HG02588 (cell line): ENCODE measurements around the gene SNRNP70.
A peak's percentile ranks its signal among the peaks of the same experiment; 100 is the strongest.

Experiments
- ATAC-seq: cut with Tn5 transposase; IDR thresholded peaks from one replicate; pipeline ENCODE4 v1.9.1; 2021; ENCODE audit warnings: mild to moderate bottlenecking, moderate library complexity; ENCODE audit not compliant: unreplicated experiment

SNRNP70 gene

DNA sequence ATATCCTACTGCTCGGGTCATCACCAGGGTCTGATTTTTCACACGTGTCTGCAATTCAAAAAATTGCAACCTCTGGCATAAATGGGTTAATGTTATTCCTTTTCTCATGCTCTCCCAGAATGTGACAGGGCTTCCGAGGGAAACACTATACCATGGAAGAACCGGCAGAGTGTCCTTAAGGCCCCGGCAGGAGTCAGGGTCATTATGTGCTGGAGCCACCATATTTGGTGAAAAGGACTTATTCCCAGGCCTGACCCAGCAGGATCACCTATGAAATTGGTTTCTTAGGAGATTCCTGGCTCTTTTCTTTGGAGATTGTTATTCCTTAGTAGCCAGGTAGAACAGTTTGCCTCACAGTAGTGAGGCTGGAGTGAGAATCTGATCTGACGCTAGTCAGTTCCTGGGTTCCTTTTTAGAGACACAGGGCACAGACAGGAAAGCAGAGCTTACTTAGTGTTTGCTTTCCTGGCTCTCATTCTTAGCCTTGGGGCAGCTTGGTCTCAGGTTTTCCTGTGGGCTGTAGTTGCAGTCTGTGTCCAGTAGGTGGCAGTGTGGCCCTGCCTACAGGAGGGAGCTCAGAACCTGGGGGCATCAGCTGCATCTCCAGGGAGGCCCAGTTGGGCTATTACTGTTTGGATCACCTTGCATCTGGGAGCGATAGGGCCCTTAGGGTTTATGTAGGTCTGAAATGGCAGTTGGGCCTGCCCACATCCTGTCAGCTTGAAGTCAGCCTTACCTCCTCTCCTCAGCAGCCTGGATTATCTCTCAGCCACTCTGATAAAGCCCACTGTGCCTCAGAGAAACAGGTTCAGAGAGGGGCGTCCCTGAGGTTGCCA, 12.4 kb downstream of the SNRNP70 start:
- no peak for ATAC-seq

DNA sequence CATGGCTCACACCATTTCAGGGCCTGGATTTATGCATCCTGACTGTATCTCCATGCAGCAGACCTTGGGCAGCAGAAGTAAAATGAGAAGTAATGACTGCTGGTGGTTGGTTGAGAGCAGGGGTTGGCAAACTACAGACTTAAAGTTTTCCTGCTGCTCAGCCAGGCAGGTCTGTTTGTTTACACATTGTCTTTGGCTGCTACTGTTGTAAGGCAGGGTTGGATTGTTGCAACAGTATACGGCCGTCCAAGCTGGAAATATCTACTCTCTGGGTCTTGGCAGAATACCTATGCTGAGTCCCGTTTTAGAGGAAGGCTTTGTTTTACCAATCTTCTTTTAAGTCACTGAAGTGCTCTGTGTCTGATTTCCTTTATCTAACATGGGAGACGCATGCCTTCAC, 13.5 kb downstream of the SNRNP70 start:
- no peak for ATAC-seq

GRCh38 chr19:49101160-49101559, 15.9 kb downstream of the SNRNP70 start:
- no peak for ATAC-seq

- ATAC-seq: no peak
Measured at GRCh38 chr19:49102303-49102702, 17.1 kb downstream of the SNRNP70 start.

- ATAC-seq: no peak
Measured at GRCh38 chr19:49103331-49104085, 18.3 kb downstream of the SNRNP70 start.

DNA sequence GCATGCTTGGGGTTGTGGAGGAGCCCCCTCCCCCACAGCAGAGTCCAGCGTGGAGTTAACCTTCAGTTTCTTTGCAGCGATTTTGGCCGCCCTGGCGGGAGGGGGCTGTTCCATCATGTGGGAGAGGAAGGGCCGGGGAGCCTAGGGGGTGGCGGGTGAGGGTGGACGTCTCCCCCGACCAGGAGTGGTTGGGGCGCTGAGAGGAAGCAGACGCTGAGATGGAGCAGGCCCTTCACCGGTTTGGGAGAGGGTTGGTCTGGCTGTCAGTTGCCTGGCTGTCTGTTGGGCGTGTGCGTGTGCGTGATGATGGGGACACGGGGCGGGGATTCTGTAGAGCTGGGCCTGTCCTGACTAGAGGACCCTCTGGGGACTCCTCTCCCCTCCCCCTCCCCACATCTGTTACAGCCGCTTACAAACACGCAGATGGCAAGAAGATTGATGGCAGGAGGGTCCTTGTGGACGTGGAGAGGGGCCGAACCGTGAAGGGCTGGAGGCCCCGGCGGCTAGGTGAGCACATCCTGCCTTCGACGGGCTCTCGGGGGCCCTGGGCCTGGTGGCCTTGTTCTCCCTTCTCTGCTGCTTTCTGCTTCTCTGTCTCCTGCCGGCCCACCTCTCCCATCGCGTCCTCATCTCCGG, 19.1 kb downstream of the SNRNP70 start:
- ATAC-seq: no peak

- no peak for ATAC-seq
Measured at GRCh38 chr19:49106648-49107135, 21.4 kb downstream of the SNRNP70 start.

GRCh38 chr19:49107625-49108459, 22.6 kb downstream of the SNRNP70 start:
- no peak for ATAC-seq

DNA sequence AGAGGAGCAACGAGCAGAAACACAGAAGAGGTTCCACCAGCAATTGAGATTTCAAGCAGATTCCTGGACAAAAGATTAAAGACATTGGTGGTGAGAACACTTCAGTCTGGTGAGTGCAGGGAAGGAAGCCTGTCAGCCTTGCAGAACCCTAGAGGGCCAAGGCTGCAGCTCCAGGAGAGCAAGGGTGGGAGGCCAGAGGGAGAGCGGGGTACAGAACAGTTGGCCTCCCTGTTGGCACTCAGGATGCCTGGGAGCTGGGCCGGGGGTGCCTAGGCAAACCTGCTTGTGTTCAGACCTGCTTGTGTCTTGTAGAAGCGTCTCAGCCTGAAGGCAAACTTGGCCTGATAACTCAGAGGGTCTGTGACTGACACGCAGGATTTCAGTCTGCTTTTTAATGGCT, 23.8 kb downstream of the SNRNP70 start:
- ATAC-seq: no peak

GRCh38 chr19:49109569-49110233, 24.4 kb downstream of the SNRNP70 start:
- ATAC-seq: no peak

GRCh38 chr19:49110567-49110966, 25.3 kb downstream of the SNRNP70 start:
- ATAC-seq: no peak

DNA sequence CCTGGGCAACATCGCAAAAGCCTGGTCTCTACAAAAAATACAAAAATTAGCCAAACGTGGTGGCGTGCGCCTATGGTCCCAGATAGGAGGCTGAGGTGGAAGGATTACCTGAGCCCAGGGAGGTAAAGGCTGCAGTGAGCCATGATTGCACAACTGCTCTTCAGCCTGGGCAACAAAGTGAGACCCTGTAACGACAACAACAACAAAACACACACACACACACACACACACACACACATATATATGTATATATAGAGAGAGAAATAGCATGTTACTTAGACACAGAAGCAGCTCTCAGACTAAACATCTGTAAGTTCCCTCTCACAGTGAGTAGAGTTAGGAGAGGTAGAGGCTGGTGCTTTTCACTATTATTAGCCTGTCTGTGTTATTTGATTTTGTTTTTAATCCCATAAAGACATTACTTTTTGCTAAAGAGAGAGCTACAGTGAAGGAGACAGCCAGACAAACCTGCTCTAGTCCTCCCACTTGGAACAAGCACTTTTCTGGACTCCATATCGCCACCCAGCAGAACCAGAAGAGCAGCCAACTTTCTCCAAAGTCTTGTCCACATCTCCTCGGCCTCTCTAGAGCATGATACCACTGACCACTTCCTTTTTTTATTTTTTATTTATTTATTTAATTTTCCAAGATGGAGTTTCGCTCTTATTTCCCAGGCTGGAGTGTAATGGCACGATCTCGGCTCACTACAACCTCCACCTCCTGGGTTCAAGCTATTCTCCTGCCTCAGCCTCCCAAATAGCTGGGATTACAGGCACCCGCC, 26.2 kb downstream of the SNRNP70 start:
- ATAC-seq: no peak

GRCh38 chr19:49113762-49114629, 28.7 kb downstream of the SNRNP70 start, which contains the start of gene LIN7B:
Gene LIN7B (plus strand): TSS chr19:49114370. CDS start chr19:49114405, 35 bp downstream.
- ATAC-seq: peak; percentile 42

DNA sequence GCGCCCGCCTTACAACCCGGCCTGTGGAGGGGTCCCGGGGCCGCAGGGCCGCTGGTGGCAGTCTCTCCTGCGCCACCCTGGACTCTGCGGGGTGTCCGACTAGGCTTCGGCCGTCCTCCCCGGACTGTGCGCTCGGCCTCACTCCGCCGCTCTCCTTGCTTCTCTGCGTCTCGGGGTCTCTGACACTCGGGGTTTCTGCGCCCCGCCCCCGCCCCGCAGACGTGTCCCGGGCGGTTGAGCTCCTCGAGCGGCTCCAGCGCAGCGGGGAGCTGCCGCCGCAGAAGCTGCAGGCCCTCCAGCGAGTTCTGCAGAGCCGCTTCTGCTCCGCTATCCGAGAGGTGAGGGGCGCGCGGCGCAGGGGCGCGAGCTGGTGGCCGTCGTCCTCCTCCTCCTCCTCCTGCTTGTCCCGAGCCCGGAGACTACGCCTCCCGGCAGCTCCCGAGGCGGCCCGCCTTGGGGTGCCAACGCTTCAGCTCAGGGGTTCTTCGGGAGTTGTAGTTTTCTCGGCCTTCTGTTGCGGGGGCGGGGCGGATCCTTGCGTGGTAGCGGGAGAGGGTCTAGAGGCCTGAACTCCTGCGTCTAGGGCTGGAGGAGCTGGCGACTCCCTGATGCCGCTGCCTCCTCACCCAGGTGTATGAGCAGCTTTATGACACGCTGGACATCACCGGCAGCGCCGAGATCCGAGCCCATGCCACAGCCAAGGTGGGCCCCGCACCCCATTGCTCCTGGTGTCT, 29.5 kb downstream of the SNRNP70 start:
- no peak for ATAC-seq

GRCh38 chr19:49116544-49116943, 31.3 kb downstream of the SNRNP70 start:
- ATAC-seq: no peak

DNA sequence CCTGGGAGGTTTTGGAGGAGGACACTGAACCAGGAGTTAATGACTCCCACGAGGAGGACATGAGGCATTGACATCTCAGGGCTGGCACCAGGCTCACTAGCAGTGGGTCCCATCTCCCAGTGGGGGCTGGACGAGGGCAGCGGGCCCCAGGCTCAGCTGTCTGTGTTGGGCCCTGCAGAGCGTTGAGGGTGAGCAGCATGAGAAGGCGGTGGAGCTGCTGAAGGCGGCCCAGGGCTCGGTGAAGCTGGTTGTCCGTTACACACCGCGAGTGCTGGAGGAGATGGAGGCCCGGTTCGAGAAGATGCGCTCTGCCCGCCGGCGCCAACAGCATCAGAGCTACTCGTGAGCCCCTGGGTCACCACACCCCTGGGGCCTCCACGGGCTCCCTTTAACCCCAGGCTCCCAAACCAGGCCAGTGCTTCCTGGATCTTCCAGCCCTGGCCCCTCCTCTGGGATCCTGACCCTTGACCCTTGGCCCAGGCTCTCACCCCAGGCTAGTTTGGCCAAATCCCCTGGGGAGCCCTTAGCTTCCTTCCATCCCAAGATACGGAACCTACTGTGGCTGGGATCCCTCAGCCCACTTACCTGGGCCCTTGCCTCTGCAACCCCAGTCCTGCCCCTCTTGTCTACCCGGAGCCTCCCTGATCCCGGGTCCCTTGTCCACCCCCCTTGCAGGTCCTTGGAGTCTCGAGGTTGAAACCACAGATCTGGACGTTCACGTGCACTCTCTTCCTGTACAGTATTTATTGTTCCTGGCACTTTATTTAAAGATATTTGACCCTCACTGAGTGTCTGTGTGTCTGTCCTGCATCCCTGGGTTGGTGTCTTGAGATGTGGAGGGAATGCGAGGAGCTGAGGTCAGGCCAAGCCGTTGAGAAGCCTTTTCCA, 32.7 kb downstream of the SNRNP70 start:
- no peak for ATAC-seq
